ENCODE measurements around the gene ADAMTSL3. TPM values are rescaled to one million over a fixed set of nuclear protein-coding genes. Genes with fewer than 3 reads are reported as not detected.

Gene ADAMTSL3
- total and polyA plus RNA-seq, 3 experiments from 2014 or later = not detected

DNA sequence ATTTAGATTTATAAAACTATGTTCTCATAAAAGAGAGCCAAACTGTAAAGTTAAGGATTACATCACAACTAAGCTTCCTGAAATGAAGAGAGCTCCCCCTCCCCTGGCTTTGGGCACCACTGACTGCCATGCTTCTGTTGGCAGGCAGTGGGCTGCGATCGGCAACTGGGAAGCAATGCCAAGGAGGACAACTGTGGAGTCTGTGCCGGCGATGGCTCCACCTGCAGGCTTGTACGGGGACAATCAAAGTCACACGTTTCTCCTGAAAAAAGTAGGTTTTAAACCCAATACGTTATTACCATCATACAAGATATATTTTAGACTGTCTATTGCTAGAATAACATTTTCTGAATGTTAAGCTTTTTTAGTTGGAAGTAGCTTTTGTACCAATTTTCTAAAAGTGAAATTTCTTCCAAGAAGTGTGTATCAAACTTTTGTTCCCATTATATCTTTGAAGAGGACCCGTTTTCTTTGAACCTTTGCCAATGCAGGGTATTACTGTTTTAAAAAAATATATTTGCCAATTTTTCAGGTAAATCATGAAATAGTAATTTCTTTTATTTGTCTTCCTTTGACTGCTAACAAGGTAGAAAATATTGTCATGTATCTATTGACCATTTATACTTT is 184.1 kb downstream of the ADAMTSL3 start:
- Histone ChIP-seq H3K27me3 (ENCODE audit: insufficient read depth, low read length, poor library complexity, severe bottlenecking) (no peaks in the 10 kb centered on the region), H3K4me3 (ENCODE audit: low read length) (no peak overlapping the region), H3K9me3 (ENCODE audit: low read length) (no peaks in the 10 kb centered on the region), H3K27ac (ENCODE audit: low read depth, low read length) (no peak overlapping the region), H3K4me1 (ENCODE audit: insufficient read depth, low read length) (no peaks in the 10 kb centered on the region), H3K36me3 (ENCODE audit: insufficient read depth, low read length) (no peaks in the 10 kb centered on the region)
- H3K36me3 Mint-ChIP-seq = no peaks in the 10 kb centered on the region
- no peak for DNase-seq
- H3K27ac Mint-ChIP-seq = no peak overlapping the region
- CTCF ChIA-PET = no interaction called here
- no peak overlapping the region for H3K4me3 Mint-ChIP-seq
- H3K4me1 Mint-ChIP-seq = no peaks in the 10 kb centered on the region
- peaks cover 0 to 4% of the 10 kb centered on the region in 2 donors for H3K27me3 Mint-ChIP-seq
- POLR2A ChIA-PET = no interaction called here
- peaks cover 0 to 3% (median 2%) of the 10 kb centered on the region in 5 donors for H3K9me3 Mint-ChIP-seq

- Mint-ChIP-seq H3K4me1 (no peaks in the 10 kb centered on the region), H3K36me3 (no peaks in the 10 kb centered on the region), H3K9me3 (peaks cover 0 to 7% (median 2%) of the 10 kb centered on the region in 5 donors), H3K27me3 (peaks cover 0 to 3% of the 10 kb centered on the region in 2 donors), H3K4me3 (no peak overlapping the region), H3K27ac (no peak overlapping the region)
- no peak for DNase-seq
- no peaks in the 10 kb centered on the region for H3K27me3 ChIP-seq (ENCODE audit: insufficient read depth, low read length, poor library complexity, severe bottlenecking)
- H3K4me1 ChIP-seq (ENCODE audit: insufficient read depth, low read length) = no peaks in the 10 kb centered on the region
- H3K4me3 ChIP-seq (ENCODE audit: low read length) = no peak overlapping the region
- no peaks in the 10 kb centered on the region for H3K36me3 ChIP-seq (ENCODE audit: insufficient read depth, low read length)
- CTCF ChIA-PET = no interaction called here
- no peaks in the 10 kb centered on the region for H3K9me3 ChIP-seq (ENCODE audit: low read length)
- POLR2A ChIA-PET = no interaction called here
- no peak overlapping the region for H3K27ac ChIP-seq (ENCODE audit: low read depth, low read length)
Measured at GRCh38 chr15:83838763-83839162, 184.8 kb downstream of the ADAMTSL3 start.

DNA sequence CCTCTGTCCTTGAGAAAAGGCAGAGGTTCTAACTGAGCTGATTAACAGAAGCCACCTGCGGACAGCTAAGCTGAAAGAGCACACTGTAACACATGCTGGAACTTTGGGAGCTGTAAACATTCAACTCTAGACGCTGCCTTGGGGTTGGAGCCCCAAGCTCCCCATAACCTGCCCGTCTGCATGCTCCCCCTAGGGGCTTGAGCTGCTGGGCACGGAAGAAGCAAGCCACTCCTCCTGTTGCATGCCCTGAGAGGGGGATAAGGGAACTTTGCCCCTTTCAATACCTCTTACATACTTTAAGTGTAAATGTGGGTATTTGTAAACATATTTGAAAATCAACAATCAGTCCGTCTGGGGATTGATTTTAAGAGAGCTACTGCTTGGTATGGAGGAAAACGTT is 188.4 kb downstream of the ADAMTSL3 start:
- DNase-seq = no peak
- Mint-ChIP-seq H3K27me3 (no peaks in the 10 kb centered on the region), H3K9me3 (peaks cover 0 to 7% (median 2%) of the 10 kb centered on the region in 5 donors), H3K4me1 (no peaks in the 10 kb centered on the region), H3K36me3 (no peaks in the 10 kb centered on the region), H3K4me3 (no peak overlapping the region), H3K27ac (no peak overlapping the region)
- H3K4me1 ChIP-seq (ENCODE audit: insufficient read depth, low read length) = no peaks in the 10 kb centered on the region
- H3K4me3 ChIP-seq (ENCODE audit: low read length) = no peak overlapping the region
- H3K36me3 ChIP-seq (ENCODE audit: insufficient read depth, low read length) = no peaks in the 10 kb centered on the region
- no peak overlapping the region for H3K27ac ChIP-seq (ENCODE audit: low read depth, low read length)
- no peaks in the 10 kb centered on the region for H3K27me3 ChIP-seq (ENCODE audit: insufficient read depth, low read length, poor library complexity, severe bottlenecking)
- no peaks in the 10 kb centered on the region for H3K9me3 ChIP-seq (ENCODE audit: low read length)
- ChIA-PET CTCF (no interaction called here), POLR2A (no interaction called here)

- H3K4me1 Mint-ChIP-seq = no peaks in the 10 kb centered on the region
- H3K4me3 Mint-ChIP-seq = no peak overlapping the region
- no peaks in the 10 kb centered on the region for H3K36me3 Mint-ChIP-seq
- Histone ChIP-seq H3K4me1 (ENCODE audit: insufficient read depth, low read length) (no peaks in the 10 kb centered on the region), H3K9me3 (ENCODE audit: low read length) (no peaks in the 10 kb centered on the region), H3K27ac (ENCODE audit: low read depth, low read length) (no peak overlapping the region), H3K27me3 (ENCODE audit: insufficient read depth, low read length, poor library complexity, severe bottlenecking) (no peaks in the 10 kb centered on the region), H3K4me3 (ENCODE audit: low read length) (no peak overlapping the region), H3K36me3 (ENCODE audit: insufficient read depth, low read length) (no peaks in the 10 kb centered on the region)
- ChIA-PET CTCF (no interaction called here), POLR2A (no interaction called here)
- peaks cover 0 to 7% (median 2%) of the 10 kb centered on the region in 5 donors for H3K9me3 Mint-ChIP-seq
- H3K27ac Mint-ChIP-seq = no peak overlapping the region
- no peaks in the 10 kb centered on the region for H3K27me3 Mint-ChIP-seq
- DNase-seq = no peak
Measured at GRCh38 chr15:83843471-83843871, 189.5 kb downstream of the ADAMTSL3 start.

DNA sequence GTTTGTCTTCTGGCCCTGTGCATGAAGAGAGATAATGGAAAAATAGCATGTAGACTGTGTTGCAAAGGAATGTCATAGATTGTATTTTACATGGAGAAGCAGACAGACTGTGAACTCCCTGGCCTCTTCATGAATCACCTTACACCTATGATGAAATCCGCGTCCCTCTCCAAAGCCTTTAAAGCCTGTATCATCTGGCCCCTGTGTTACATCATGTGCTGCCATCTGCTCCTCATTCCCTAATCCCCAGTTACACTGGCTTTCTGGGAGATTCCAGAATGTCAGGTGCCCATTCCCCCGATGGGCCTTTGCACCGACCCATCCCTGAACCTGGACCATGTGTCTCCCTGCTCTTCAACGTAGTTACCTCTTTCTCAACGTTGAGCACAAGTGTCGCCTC is 190.8 kb downstream of the ADAMTSL3 start:
- Mint-ChIP-seq H3K4me3 (no peak overlapping the region), H3K27me3 (no peaks in the 10 kb centered on the region), H3K4me1 (no peaks in the 10 kb centered on the region), H3K27ac (no peak overlapping the region), H3K9me3 (peaks cover 0 to 7% (median 0%) of the 10 kb centered on the region in 5 donors), H3K36me3 (no peaks in the 10 kb centered on the region)
- ChIA-PET POLR2A (no interaction called here), CTCF (no interaction called here)
- H3K4me1 ChIP-seq (ENCODE audit: insufficient read depth, low read length) = no peaks in the 10 kb centered on the region
- no peaks in the 10 kb centered on the region for H3K27me3 ChIP-seq (ENCODE audit: insufficient read depth, low read length, poor library complexity, severe bottlenecking)
- no peaks in the 10 kb centered on the region for H3K9me3 ChIP-seq (ENCODE audit: low read length)
- H3K27ac ChIP-seq (ENCODE audit: low read depth, low read length) = no peak overlapping the region
- no peak overlapping the region for H3K4me3 ChIP-seq (ENCODE audit: low read length)
- H3K36me3 ChIP-seq (ENCODE audit: insufficient read depth, low read length) = no peaks in the 10 kb centered on the region
- no peak for DNase-seq

GRCh38 chr15:83845230-83845629 is 191.3 kb downstream of the ADAMTSL3 start:
- Mint-ChIP-seq H3K36me3 (no peaks in the 10 kb centered on the region), H3K4me3 (no peak overlapping the region), H3K27ac (no peak overlapping the region), H3K9me3 (peaks cover 0 to 7% (median 0%) of the 10 kb centered on the region in 5 donors), H3K27me3 (no peaks in the 10 kb centered on the region), H3K4me1 (no peaks in the 10 kb centered on the region)
- Histone ChIP-seq H3K27me3 (ENCODE audit: insufficient read depth, low read length, poor library complexity, severe bottlenecking) (no peaks in the 10 kb centered on the region), H3K9me3 (ENCODE audit: low read length) (no peaks in the 10 kb centered on the region), H3K36me3 (ENCODE audit: insufficient read depth, low read length) (no peaks in the 10 kb centered on the region), H3K27ac (ENCODE audit: low read depth, low read length) (no peak overlapping the region), H3K4me3 (ENCODE audit: low read length) (no peak overlapping the region), H3K4me1 (ENCODE audit: insufficient read depth, low read length) (no peaks in the 10 kb centered on the region)
- DNase-seq = no peak
- POLR2A ChIA-PET = no interaction called here
- CTCF ChIA-PET = no interaction called here

- Mint-ChIP-seq H3K9me3 (peaks cover 0 to 7% (median 0%) of the 10 kb centered on the region in 5 donors), H3K27ac (no peak overlapping the region), H3K4me1 (no peaks in the 10 kb centered on the region), H3K4me3 (no peak overlapping the region), H3K27me3 (no peaks in the 10 kb centered on the region), H3K36me3 (no peaks in the 10 kb centered on the region)
- H3K27ac ChIP-seq (ENCODE audit: low read depth, low read length) = no peak overlapping the region
- POLR2A ChIA-PET = no interaction called here
- H3K4me3 ChIP-seq (ENCODE audit: low read length) = no peak overlapping the region
- DNase-seq = no peak
- H3K4me1 ChIP-seq (ENCODE audit: insufficient read depth, low read length) = no peaks in the 10 kb centered on the region
- CTCF ChIA-PET = no interaction called here
- H3K27me3 ChIP-seq (ENCODE audit: insufficient read depth, low read length, poor library complexity, severe bottlenecking) = no peaks in the 10 kb centered on the region
- no peaks in the 10 kb centered on the region for H3K36me3 ChIP-seq (ENCODE audit: insufficient read depth, low read length)
- no peaks in the 10 kb centered on the region for H3K9me3 ChIP-seq (ENCODE audit: low read length)
Measured at GRCh38 chr15:83846847-83847246, 192.9 kb downstream of the ADAMTSL3 start.

- H3K36me3 ChIP-seq (ENCODE audit: insufficient read depth, low read length) = no peaks in the 10 kb centered on the region
- H3K4me1 ChIP-seq (ENCODE audit: insufficient read depth, low read length) = no peaks in the 10 kb centered on the region
- Mint-ChIP-seq H3K27ac (no peak overlapping the region), H3K4me3 (no peak overlapping the region), H3K27me3 (no peaks in the 10 kb centered on the region), H3K9me3 (peaks cover 0 to 4% (median 0%) of the 10 kb centered on the region in 5 donors), H3K4me1 (no peaks in the 10 kb centered on the region), H3K36me3 (no peaks in the 10 kb centered on the region)
- H3K27ac ChIP-seq (ENCODE audit: low read depth, low read length) = no peak overlapping the region
- no peak for DNase-seq
- ChIA-PET CTCF (no interaction called here), POLR2A (no interaction called here)
- no peak overlapping the region for H3K4me3 ChIP-seq (ENCODE audit: low read length)
- no peaks in the 10 kb centered on the region for H3K27me3 ChIP-seq (ENCODE audit: insufficient read depth, low read length, poor library complexity, severe bottlenecking)
- no peaks in the 10 kb centered on the region for H3K9me3 ChIP-seq (ENCODE audit: low read length)
Measured at GRCh38 chr15:83848315-83849050, 194.6 kb downstream of the ADAMTSL3 start.
